Measurements from ENCODE around the gene TET3.

The TET3 gene

DNA sequence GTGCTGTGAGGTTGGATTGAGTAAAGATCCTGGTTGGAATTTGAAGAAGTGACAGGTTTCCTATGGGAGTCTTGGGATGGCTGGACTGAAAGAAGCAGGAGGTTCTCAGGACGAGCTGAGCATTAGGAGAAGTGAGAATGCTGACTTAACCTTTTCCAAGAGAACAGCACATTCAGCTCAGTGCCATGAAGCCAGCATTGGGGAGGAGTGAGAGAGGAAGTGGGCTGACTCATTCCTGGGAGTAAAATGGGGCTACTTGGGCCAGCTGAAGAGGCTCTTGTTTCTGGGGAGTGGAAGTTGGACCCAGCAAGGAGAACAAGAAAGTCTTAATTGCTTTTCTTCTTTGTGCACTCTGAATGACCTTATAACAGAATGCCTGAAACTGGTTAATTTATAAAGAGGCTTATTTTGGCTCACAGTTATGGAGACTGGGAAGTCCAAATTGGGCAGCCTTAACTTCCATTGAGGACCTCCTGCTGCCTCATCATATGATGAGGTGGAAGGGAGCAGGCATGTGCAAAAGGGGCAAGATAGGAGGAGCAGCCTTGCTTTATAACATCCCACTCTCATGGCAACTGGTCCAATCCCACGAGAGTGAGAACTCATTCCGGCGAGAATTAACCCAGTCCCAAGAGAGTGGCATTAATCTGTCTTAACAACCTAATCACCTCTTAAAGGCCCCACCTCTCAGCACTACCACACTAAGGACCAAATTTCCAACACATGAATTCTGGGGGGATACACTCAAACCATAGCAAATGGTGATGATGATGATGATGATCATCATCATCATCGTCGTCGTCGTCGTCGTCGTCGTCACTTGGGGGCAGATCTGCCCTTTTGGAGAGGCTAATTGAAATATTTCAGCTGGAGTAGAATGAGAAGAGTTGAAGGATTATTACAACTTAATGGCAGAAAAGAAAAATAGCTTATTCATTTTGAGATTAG is 31.9 kb upstream of the TET3 start:
- no peak overlapping the region for H3K4me3 Mint-ChIP-seq
- H3K36me3 Mint-ChIP-seq (ENCODE audit: low read depth), result peaks cover 87% of the 10 kb centered on the region
- H3K4me1 Mint-ChIP-seq (ENCODE audit: low read depth), result peaks cover 64% of the 10 kb centered on the region
- no peaks in the 10 kb centered on the region for H3K27me3 Mint-ChIP-seq
- no peaks in the 10 kb centered on the region for H3K9me3 Mint-ChIP-seq
- DNase-seq, result no peak
- H3K27ac Mint-ChIP-seq, result peak overlapping the region; percentile 60

DNA sequence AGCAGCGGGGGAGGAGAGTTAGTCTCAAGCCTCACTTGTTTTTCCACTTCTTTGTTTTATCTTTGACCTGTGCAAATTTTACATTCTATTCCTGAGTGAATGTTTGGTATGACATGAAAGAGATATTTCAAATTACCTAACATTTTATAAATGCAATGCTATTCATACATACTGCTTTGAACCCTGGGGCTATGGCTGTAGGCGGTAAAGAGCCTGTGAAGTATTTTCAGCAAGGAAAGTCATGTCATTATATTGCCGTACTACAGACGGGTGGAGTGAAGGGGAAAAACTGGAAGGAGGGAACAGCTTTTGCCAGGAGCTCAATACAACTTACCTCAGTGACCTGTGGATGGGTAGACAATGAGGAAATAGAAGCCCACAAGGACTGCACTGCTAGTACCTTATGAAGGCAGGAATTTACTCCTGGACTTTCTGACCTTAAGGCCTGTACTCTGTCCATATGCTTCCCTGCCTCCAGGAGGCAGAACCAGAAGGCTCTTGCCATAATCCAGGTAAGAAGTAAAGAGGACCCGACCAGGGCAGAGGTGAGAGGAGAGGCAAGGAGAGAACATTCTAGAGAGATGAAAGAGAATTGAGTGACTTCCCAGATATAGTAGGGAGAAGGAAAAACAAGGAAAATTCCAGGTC is 28.4 kb upstream of the TET3 start:
- H3K4me1 Mint-ChIP-seq (ENCODE audit: low read depth), result peaks cover 39% of the 10 kb centered on the region

DNA sequence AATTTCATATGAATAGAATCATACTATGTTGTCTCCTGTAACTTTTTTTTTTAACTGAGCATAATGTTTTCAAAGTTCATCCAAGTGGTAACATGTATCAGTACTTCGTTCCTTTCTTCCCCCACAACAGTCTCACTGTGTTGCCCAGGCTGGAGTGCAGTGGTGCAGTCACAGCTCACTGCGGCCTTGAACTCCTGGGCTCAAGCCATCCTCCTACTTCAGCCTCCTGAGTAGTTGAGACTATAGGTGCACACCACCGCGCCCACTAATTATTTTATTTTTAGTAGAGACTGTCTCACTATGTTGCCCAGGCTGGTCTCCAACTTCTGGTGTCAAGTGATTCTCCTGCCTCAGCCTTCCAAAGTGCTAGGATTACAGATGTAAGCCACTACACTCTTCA is 23.4 kb upstream of the TET3 start:
- H3K27ac Mint-ChIP-seq, result no peak overlapping the region
- peaks cover 52% of the 10 kb centered on the region for H3K4me1 Mint-ChIP-seq (ENCODE audit: low read depth)
- peaks cover 7% of the 10 kb centered on the region for H3K9me3 Mint-ChIP-seq
- no peak for DNase-seq
- peaks cover 53% of the 10 kb centered on the region for H3K36me3 Mint-ChIP-seq (ENCODE audit: low read depth)
- H3K4me3 Mint-ChIP-seq, result no peak overlapping the region
- H3K27me3 Mint-ChIP-seq, result no peaks in the 10 kb centered on the region

More for the DNA sequence above, 28.4 kb upstream of the TET3 start:
- no peaks in the 10 kb centered on the region for H3K9me3 Mint-ChIP-seq
- H3K36me3 Mint-ChIP-seq (ENCODE audit: low read depth), result peaks cover 79% of the 10 kb centered on the region
- no peak overlapping the region for H3K4me3 Mint-ChIP-seq
- no peak for DNase-seq
- H3K27me3 Mint-ChIP-seq, result no peaks in the 10 kb centered on the region
- H3K27ac Mint-ChIP-seq, result no peak overlapping the region

DNA sequence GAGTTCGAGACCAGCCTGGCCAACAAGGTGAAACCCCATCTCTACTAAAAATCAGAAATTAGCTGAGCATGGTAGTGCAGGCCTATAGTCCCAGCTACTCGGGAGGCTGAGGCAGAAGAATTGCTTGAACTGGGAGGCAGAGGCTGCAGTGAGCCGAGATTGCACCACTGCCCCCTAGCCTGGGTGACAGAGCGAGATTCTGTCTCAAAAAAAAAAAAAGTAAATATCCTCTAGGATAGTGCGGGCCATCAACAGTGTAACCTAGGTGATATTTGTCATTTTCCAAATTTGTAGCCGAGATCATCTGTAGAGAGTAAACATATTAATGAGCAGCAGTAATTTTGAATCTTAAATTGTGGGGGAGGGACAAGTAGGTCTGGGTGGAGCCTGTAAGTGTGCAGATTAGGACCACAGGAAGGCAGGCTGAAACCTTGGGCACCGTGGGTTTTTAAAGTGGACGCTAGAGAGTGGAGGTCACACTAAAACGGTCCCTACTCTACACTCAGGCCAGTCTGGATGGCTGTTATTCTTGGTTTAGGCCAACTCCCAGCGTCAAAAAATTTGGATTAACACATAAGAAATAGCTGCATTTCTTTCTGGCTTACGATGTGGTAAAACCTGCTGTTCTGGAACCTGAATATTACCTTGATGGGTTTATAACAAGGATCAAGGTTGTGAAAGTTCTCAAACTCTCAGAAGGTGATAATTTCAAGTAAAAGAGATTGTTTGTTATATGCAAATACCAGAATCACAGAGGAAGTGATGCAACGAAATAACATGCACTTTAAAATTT is 22.7 kb upstream of the TET3 start:
- no peaks in the 10 kb centered on the region for H3K27me3 Mint-ChIP-seq

DNA sequence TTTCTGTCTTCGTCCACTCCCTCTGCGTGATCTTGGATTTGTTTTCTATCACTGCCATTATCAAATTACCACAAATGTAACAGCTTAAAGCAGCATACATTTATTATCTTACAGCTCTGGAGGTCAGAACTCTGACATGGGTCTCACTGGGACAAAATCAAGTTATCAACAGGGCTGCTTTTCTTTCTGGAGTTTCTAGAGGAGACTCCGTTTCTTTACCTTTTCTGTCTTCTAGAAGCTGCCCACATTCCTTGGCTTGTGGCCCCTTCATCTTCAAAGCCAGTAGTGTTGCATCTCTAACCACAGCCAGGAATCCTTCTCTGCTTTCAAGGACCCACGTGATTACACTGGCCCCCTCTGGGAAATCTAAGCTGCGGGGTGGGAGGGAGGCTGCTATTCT is 21.9 kb upstream of the TET3 start:
- no peak for DNase-seq
- Mint-ChIP-seq H3K27ac (peak overlapping the region; percentile 95), H3K36me3 (ENCODE audit: low read depth) (peaks cover 41% of the 10 kb centered on the region), H3K27me3 (no peaks in the 10 kb centered on the region), H3K9me3 (peaks cover 7% of the 10 kb centered on the region), H3K4me3 (no peak overlapping the region), H3K4me1 (ENCODE audit: low read depth) (peaks cover 48% of the 10 kb centered on the region)

More for the DNA sequence above, 22.7 kb upstream of the TET3 start:
- H3K4me1 Mint-ChIP-seq (ENCODE audit: low read depth), result peaks cover 48% of the 10 kb centered on the region
- DNase-seq, result no peak
- H3K9me3 Mint-ChIP-seq, result peaks cover 7% of the 10 kb centered on the region
- no peak overlapping the region for H3K27ac Mint-ChIP-seq
- H3K4me3 Mint-ChIP-seq, result no peak overlapping the region
- H3K36me3 Mint-ChIP-seq (ENCODE audit: low read depth), result peaks cover 45% of the 10 kb centered on the region

DNA sequence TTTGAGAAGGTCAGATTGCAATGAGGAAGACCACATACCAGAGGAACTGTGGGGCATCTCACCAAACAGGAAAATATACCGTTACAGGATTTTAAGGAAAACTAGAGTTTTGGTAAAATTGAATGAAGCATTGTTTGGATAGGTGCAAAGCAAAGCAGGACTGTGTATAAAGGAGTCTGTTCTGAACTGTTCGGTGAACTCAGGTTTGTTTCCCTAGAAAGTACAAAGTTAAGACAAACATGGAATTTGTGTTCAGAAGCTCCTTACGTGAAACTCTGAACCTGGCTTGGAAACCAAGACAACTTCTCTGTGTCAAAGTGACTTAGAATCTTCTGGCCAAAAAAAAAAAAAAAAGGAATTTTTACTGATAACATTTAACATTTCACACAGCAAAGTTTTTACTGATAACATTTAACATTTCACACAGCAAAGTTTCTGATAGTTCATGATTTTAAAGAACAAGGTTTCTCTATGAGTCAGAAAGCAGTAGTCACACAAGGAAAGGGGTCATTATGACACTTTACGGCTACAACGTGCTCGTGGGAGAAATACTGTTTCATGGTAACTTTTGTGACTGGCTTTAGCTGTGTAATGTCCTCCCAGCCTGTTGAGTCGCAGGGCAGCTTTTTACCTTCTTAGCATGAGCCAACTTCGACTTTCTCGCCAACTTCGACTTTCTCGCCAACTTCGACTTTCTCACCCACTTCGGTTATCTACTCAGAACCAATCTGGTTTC is 21.2 kb upstream of the TET3 start:
- Mint-ChIP-seq H3K27me3 (no peaks in the 10 kb centered on the region), H3K4me1 (ENCODE audit: low read depth) (peaks cover 47% of the 10 kb centered on the region), H3K4me3 (peak overlapping the region; percentile 57), H3K36me3 (ENCODE audit: low read depth) (peaks cover 33% of the 10 kb centered on the region), H3K27ac (peak overlapping the region; percentile 95), H3K9me3 (peaks cover 7% of the 10 kb centered on the region)
- peak; percentile 62 for DNase-seq

DNA sequence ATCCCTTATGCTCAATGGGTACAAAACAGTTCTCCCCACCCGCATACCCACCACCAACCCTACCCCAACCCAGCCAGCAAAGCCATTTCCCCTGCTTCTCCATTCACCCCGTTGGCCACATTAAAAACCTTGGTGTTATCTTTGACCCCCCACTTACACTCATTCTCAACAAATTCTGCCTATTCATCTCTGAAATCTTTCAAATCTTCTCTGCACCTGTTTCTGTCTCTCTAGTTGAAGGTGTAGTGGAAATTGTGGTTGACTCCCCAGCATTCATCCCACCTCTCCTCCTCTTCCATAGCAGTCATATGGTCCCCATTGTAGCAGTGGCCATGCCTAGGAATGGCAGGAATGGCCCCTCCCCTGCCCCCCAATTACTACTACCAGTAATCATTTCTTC is 20.5 kb upstream of the TET3 start:
- no peak for DNase-seq
- Mint-ChIP-seq H3K27ac (peak overlapping the region; percentile 95), H3K4me3 (peak overlapping the region; percentile 57), H3K27me3 (no peaks in the 10 kb centered on the region), H3K4me1 (ENCODE audit: low read depth) (peaks cover 45% of the 10 kb centered on the region), H3K36me3 (ENCODE audit: low read depth) (peaks cover 27% of the 10 kb centered on the region), H3K9me3 (peaks cover 7% of the 10 kb centered on the region)

DNA sequence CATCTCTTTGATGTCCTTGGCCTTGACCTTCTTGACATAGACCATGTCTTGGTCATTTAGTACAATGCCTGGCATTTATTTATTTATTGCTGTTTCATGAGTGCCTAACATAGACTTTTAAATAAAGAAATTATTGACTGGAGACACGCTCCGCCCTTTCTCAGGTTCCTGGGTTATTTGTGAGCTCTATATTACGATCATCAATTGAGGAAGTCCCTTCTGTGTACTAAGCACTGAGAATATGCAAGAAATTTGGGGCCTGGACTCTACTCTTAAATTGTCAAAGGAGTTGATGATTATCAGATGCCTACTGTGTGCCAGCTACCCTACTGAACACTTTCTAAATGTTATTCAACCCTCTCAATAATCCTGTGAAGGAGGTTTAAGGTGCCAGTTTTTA is 19.7 kb upstream of the TET3 start:
- Mint-ChIP-seq H3K9me3 (peaks cover 7% of the 10 kb centered on the region), H3K36me3 (ENCODE audit: low read depth) (peaks cover 19% of the 10 kb centered on the region), H3K4me1 (ENCODE audit: low read depth) (peaks cover 53% of the 10 kb centered on the region), H3K4me3 (no peak overlapping the region), H3K27ac (peak overlapping the region; percentile 95), H3K27me3 (no peaks in the 10 kb centered on the region)
- DNase-seq, result no peak

DNA sequence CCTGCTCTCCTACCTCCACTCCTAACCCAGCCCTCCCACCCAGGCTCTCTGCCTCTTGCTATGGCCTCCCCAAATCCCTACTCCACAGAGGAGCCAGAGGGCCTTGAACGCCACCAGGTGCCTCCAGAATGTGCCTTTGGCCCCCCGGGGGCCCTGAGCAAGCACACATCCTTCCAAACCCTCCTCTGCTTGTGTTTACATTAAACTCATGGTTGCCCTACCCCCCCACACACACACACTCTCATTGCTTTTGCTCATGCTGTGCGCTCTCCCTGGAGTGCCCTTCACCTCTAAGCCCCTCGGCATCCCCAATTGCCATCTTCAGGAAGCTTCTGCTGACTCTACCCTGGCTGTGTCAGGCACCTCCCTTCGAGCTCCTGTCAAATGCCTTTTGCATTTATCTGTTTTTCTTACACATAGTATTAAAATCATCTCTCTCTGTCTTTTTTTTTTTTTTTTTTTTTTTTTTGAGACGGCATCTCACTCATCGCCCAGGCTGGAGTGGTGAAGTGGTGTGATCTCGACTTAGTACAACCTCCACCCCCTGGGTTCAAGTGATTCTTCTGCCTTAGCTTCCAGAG is 16.3 kb upstream of the TET3 start:
- DNase-seq, result no peak
- H3K27me3 Mint-ChIP-seq, result no peaks in the 10 kb centered on the region
- H3K27ac Mint-ChIP-seq, result no peak overlapping the region
- no peaks in the 10 kb centered on the region for H3K9me3 Mint-ChIP-seq
- no peak overlapping the region for H3K4me3 Mint-ChIP-seq
- H3K4me1 Mint-ChIP-seq (ENCODE audit: low read depth), result peaks cover 72% of the 10 kb centered on the region
- H3K36me3 Mint-ChIP-seq (ENCODE audit: low read depth), result no peaks in the 10 kb centered on the region

DNA sequence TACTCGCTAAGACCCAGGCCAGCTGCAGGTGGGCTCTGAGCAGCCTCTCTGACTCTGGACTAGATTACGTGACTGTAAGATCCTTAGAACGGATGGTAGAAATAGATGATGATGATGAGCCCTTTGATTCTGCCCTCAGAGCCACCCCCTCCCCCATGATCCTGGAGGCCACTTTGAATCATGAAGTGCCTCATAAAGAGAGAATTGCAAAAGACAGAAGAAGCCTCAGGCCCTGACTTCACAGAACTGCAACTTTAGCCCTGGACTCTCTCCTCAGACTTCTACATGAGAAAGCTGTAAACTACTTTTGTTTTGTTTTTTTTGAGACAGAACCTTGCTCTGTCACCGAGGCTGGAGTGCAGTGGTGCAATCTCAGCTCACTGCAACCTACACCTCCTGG is 15.4 kb upstream of the TET3 start:
- no peaks in the 10 kb centered on the region for H3K9me3 Mint-ChIP-seq
- no peaks in the 10 kb centered on the region for H3K27me3 Mint-ChIP-seq
- DNase-seq, result no peak
- H3K27ac Mint-ChIP-seq, result no peak overlapping the region
- no peaks in the 10 kb centered on the region for H3K36me3 Mint-ChIP-seq (ENCODE audit: low read depth)
- no peak overlapping the region for H3K4me3 Mint-ChIP-seq
- H3K4me1 Mint-ChIP-seq (ENCODE audit: low read depth), result peaks cover 63% of the 10 kb centered on the region

DNA sequence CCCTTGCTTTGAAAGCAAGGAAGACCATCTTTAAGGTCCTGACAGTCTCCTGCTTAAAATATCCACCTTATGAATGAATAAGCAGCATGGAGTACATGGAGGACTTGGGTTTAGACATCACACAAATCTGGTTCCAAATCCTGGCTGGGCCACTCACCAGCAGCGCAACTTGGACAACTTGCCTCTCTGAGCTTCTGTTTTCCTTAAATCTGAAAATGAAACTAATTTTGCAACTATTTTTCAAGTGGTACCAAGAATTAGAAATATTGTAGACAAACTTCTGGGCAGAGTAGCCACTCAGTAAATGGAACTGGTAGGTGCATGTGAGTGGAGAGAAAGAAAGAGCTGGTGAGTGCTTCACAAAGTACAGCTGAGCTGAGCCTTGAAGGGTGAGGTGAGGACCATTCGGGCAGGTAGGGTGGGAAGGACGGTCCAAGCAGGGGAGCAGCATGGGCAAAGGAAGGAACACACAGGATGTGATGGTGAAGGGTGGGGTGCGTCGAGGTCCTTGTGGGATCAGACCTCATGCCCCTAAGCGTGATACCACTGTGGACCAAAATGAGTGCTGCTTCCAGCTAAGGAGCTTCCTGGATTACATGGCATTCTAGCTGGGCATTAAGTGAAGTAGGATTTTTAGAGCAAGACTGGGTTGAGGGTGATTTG is 14.4 kb upstream of the TET3 start:
- DNase-seq, result no peak
- Mint-ChIP-seq H3K4me3 (peak overlapping the region; percentile 67), H3K36me3 (ENCODE audit: low read depth) (no peaks in the 10 kb centered on the region), H3K27ac (peak overlapping the region; percentile 90), H3K27me3 (no peaks in the 10 kb centered on the region), H3K4me1 (ENCODE audit: low read depth) (peaks cover 55% of the 10 kb centered on the region), H3K9me3 (no peaks in the 10 kb centered on the region)

DNA sequence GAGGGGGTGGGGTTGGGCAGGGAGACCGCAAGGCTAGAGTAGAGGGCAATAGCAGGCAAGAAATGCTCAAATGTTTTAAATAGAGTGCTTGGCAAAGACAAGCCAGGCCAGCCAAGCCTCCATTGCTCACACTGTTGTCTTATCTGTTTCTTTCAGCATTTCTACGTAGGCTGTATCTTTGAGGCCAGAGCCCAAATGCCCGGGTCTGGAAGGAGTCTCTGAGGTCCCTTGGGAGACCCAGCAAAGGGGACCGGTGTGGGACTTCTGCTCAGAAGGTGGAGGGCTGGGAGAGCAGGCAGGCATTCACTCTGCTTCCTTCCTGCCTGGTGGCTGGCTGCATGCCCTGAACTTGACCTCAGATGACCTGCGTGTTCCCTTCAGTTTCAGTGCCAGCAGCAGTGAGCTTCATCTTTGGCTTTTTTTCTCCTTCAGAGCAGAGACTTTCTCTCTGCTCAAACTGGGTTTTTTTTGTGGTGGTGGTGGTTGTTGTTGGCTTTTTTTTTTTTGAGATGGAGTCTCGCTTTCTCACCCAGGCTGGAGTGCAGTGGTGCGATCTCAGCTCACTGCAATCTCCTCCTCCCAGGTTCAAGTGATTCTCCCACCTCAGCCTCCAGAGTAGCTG is 13.7 kb upstream of the TET3 start:
- H3K9me3 Mint-ChIP-seq, result no peaks in the 10 kb centered on the region
- no peaks in the 10 kb centered on the region for H3K36me3 Mint-ChIP-seq (ENCODE audit: low read depth)
- H3K4me3 Mint-ChIP-seq, result peak overlapping the region; percentile 67
- H3K27me3 Mint-ChIP-seq, result no peaks in the 10 kb centered on the region
- H3K4me1 Mint-ChIP-seq (ENCODE audit: low read depth), result peaks cover 61% of the 10 kb centered on the region
- H3K27ac Mint-ChIP-seq, result peak overlapping the region; percentile 90
- DNase-seq, result peak; percentile 53

DNA sequence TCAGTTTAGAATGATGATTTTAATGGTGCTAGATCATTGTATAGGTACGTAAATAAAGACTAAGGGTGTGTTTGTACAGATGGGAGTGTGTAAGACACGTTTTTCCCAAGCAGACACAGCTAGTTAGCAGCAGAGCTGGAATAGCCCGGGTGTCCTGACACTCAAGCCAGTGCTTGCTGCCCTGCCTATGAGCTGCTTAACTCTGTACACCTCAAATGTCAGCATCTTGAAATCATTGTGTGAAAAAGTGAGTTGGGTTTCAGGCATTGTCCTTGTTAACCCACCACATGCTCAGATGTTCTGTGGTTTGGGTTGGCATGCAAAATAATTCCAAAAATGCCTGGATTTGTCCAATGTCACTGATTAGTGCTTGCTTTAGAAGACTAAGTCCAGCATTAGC is 13.0 kb upstream of the TET3 start:
- H3K27ac Mint-ChIP-seq, result peak overlapping the region; percentile 90
- no peaks in the 10 kb centered on the region for H3K36me3 Mint-ChIP-seq (ENCODE audit: low read depth)
- H3K27me3 Mint-ChIP-seq, result no peaks in the 10 kb centered on the region
- no peak for DNase-seq
- no peaks in the 10 kb centered on the region for H3K9me3 Mint-ChIP-seq
- H3K4me3 Mint-ChIP-seq, result peak overlapping the region; percentile 67
- peaks cover 67% of the 10 kb centered on the region for H3K4me1 Mint-ChIP-seq (ENCODE audit: low read depth)

Measured in activated T-cell treated with anti-CD3 and anti-CD28 coated beads, Interleukin-2, amount 50 U/mL, for 24 hours (primary cell).